ENCODE results near the gene NEURL2.

DNA sequence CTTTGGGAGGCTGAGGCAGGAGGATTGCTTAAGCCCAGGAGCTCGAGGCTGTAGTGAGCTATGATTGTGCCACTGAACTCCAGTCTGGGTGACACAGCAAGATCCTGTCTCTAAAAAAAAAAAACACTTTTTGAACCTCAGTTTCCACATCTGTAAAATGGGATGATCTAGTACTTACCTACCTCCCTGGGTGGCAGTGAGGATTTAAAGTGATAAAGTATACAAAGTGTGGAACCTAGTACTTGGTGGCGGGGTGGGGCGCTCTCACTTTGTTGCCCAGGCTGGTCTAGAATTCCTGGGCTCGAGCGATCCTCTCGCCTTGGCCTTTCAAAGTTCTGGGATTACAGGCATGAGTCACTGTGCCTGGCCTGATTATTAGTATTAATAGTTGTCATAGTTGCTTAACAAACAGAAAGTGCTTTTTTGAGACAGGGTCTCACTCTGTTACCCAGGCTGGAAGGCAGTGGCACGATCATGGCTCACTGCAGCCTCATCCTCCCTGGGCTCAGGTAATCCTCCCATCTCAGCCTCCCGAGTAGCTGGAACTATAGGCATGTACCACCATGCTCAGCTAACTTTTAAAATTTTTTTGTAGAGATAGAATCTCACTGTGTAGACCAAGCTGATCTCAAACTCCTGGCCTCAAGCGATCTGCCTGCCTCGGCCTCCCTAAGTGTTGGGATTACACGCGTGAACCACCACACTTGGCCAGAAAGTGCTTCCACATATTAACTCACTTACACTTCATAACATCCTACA is 27.9 kb upstream of the NEURL2 start:
- no peak for TF ChIP-seq EZH2 (IDR thresholded peaks at IDR 0.05; ENCODE audit: low read depth, unreplicated experiment)
- TF ChIP-seq, protein P1, sequence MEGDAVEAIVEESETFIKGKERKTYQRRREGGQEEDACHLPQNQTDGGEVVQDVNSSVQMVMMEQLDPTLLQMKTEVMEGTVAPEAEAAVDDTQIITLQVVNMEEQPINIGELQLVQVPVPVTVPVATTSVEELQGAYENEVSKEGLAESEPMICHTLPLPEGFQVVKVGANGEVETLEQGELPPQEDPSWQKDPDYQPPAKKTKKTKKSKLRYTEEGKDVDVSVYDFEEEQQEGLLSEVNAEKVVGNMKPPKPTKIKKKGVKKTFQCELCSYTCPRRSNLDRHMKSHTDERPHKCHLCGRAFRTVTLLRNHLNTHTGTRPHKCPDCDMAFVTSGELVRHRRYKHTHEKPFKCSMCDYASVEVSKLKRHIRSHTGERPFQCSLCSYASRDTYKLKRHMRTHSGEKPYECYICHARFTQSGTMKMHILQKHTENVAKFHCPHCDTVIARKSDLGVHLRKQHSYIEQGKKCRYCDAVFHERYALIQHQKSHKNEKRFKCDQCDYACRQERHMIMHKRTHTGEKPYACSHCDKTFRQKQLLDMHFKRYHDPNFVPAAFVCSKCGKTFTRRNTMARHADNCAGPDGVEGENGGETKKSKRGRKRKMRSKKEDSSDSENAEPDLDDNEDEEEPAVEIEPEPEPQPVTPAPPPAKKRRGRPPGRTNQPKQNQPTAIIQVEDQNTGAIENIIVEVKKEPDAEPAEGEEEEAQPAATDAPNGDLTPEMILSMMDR (conservative IDR thresholded peaks at IDR 0.05; ENCODE audit: low read depth in 2 of 2) = no peak
- TF ChIP-seq, protein P2, sequence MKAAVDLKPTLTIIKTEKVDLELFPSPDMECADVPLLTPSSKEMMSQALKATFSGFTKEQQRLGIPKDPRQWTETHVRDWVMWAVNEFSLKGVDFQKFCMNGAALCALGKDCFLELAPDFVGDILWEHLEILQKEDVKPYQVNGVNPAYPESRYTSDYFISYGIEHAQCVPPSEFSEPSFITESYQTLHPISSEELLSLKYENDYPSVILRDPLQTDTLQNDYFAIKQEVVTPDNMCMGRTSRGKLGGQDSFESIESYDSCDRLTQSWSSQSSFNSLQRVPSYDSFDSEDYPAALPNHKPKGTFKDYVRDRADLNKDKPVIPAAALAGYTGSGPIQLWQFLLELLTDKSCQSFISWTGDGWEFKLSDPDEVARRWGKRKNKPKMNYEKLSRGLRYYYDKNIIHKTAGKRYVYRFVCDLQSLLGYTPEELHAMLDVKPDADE (IDR thresholded peaks at IDR 0.05) = no peak
- no peak for TF ChIP-seq POLR2AphosphoS5 (IDR thresholded peaks at IDR 0.05; ENCODE audit: low read depth)

Measured in GM23338 (cell line).